Activated T-cell treated with anti-CD3 and anti-CD28 coated beads, Interleukin-2, amount 50 U/mL, for 1 hour (primary cell): Measurements from ENCODE around the gene MAP6.

Experiments
- DNase-seq: peaks from one replicate; pipeline ENCODE4 v3.0.0-alpha.2; 2020

The MAP6 gene

DNA sequence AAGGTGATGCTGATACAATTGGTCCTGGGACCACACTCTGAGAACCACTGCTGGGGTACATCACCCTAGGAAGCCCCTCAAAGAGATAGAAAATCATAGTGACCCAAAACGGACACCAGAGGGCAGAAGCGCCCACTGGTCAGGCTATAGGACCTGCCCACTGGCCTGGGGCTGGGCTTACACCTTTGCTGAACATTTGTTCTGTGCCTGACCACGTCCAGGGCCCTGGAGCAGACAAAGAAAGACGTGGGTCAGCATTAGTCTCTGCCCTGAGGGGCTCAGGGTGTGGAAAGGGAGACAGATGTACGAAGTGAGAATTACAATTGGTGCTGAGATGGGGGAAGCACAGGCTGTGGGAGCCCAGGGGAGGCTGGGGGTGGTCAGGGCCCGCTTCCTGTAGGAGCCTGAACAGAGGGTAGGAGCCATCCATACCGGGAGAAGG lies 121.2 kb downstream of the MAP6 start:
- DNase-seq, result no peak

GRCh38 chr11:75547177-75547576 lies 121.7 kb downstream of the MAP6 start:
- no peak for DNase-seq

GRCh38 chr11:75543806-75544205 lies 125.0 kb downstream of the MAP6 start:
- DNase-seq, result no peak

GRCh38 chr11:75542088-75542438 lies 126.8 kb downstream of the MAP6 start:
- DNase-seq, result no peak

GRCh38 chr11:75541193-75542087 lies 127.4 kb downstream of the MAP6 start:
- no peak for DNase-seq

GRCh38 chr11:75539459-75540334 lies 129.1 kb downstream of the MAP6 start:
- no peak for DNase-seq

DNA sequence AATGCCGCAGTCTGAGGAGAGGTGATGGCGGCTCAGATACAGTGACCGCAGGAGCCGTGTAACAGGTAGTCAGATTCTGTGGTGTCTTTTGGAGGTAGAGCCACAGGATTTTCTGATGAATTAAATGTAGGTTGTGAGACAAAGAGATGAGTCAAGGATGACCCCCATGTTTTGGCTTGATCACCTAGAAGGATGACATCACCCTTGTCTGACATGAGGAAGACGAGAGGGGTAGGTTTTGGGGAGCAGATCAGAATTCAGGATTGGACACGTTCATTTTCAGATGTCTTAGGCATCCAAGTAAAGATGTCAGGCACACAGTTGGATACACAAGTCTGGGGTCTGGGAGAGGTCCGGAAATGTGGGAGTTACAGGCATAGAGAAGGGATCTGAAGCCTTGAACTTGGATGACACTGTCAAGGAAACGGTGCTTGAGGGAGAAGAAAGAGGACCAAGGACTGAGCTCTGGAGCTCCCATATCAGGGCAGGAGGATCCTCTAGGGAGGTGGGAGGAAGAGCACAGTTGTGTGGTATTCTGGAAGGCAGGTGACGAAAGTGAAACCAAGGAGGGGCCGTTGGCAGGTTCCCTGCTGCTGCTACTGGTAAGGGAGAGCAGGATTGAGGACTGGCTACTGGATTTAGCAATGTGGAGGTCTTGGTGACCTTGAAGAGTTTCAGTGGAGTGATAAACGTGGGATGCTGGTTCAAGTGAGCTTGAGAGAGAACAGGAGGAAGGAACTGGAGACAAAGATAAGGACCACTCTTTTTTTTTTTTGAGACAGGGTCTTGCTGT lies 130.5 kb downstream of the MAP6 start:
- no peak for DNase-seq

GRCh38 chr11:75537740-75538139 lies 131.1 kb downstream of the MAP6 start:
- no peak for DNase-seq
